ENCODE measurements around the gene LRRC8B.

GRCh38 chr1:89502042-89502441 is 22.6 kb upstream of the LRRC8B start:
- TF ChIP-seq POLR2A (IDR thresholded peaks at IDR 0.05) (no peak), CTCF (IDR thresholded peaks at IDR 0.05) (no peak)
